AG09309 (cell line): ENCODE data around the gene CA11.

ENCODE experiments used
- DNase-seq: peaks from one replicate; pipeline ENCODE4 v3.0.0-alpha.2; 2010; ENCODE audit warnings: low read depth
- H3K4me3 ChIP-seq: 2 replicates; pipeline ENCODE4 v1.5.1; 2011; ENCODE audit warnings: mild to moderate bottlenecking, low read depth, low read length, moderate library complexity; ENCODE audit not compliant: control insufficient read depth
- CTCF ChIP-seq: IDR thresholded peaks from 2 replicates; pipeline ENCODE4 v1.5.1; 2011; ENCODE audit warnings: mild to moderate bottlenecking, low read depth, low read length, inconsistent platforms; ENCODE audit not compliant: insufficient read depth, control insufficient read depth; ENCODE audit errors: missing control alignments

The CA11 gene

GRCh38 chr19:48628486-48629296, 17.3 kb downstream of the CA11 start:
- no peak for DNase-seq
- H3K4me3 ChIP-seq, result no peak overlapping the region
- no peak for TF ChIP-seq CTCF

- DNase-seq, result no peak
- H3K4me3 ChIP-seq, result no peak overlapping the region
- no peak for TF ChIP-seq CTCF
These were observed 18.1 kb downstream of the CA11 start for GRCh38 chr19:48627865-48628314.

GRCh38 chr19:48627201-48627864, 18.7 kb downstream of the CA11 start:
- no peak for TF ChIP-seq CTCF
- DNase-seq, result no peak

GRCh38 chr19:48625891-48626327, 20.1 kb downstream of the CA11 start:
- TF ChIP-seq CTCF, result no peak
- H3K4me3 ChIP-seq, result no peak overlapping the region
- no peak for DNase-seq

More at GRCh38 chr19:48627201-48627864, 18.7 kb downstream of the CA11 start:
- H3K4me3 ChIP-seq, result no peak overlapping the region

- TF ChIP-seq CTCF, result no peak
- no peak for DNase-seq
- peak overlapping the region; percentile 63 for H3K4me3 ChIP-seq
These were observed 20.9 kb downstream of the CA11 start for GRCh38 chr19:48624791-48625723.

- TF ChIP-seq CTCF, result no peak
- H3K4me3 ChIP-seq, result peak overlapping the region; percentile 63
- DNase-seq, result peak; percentile 75
These were observed 21.9 kb downstream of the CA11 start for GRCh38 chr19:48624067-48624594.
